ENCODE results near the gene CACTIN. TPM values are rescaled to one million over a fixed set of nuclear protein-coding genes. Genes with fewer than 3 reads are reported as not detected.

CACTIN gene
- polyA plus RNA-seq, 1 of the 3 experiments (the other 2 are of a cell fraction) = 36.4 TPM

GRCh38 chr19:3634496-3635045 lies 8.0 kb upstream of the CACTIN start (continued):
- no peak for TF ChIP-seq EZH2phosphoT487 (IDR thresholded peaks at IDR 0.05; ENCODE audit: borderline replicate concordance, low read depth)
- no peak for TF ChIP-seq IRF3 (IDR thresholded peaks at IDR 0.05; ENCODE audit: low read depth, low read length)

- H2AFZ ChIP-seq (ENCODE audit: low read depth) = no peak overlapping the region
- H3K9ac ChIP-seq = no peak overlapping the region
- POLR2A ChIA-PET = no interaction called here
- H3K36me3 ChIP-seq (replicated peaks in 1 of 2; ENCODE audit: control insufficient read depth in 1 of 2, insufficient read depth in 2 of 2, low read length in 1 of 2) = peaks cover 0 to 19% of the 10 kb centered on the region in 2 experiments
- no peaks in the 10 kb centered on the region for H3K27me3 ChIP-seq (ENCODE audit: insufficient read depth)
- WGBS (ENCODE audit: low lambda C conversion rate) = 89% methylated on average over 18 of the region's 22 CpGs
- no peak overlapping the region for H3K4me2 ChIP-seq
- no peaks in the 10 kb centered on the region for H3K4me1 ChIP-seq (ENCODE audit: control insufficient read depth in 1 of 2, insufficient read depth in 2 of 2, low read depth in 1 of 2, low read length in 1 of 2)
- no peak overlapping the region for H3K4me3 ChIP-seq (ENCODE audit: low read depth in 2 of 2, low read length in 1 of 2)
- H3K9me2 ChIP-seq = no peaks in the 10 kb centered on the region
- H3K27ac ChIP-seq (ENCODE audit: low read depth in 2 of 2, low read length in 1 of 2) = no peak overlapping the region
- H3F3A ChIP-seq (replicated peaks; ENCODE audit: insufficient read depth) = peaks cover 3% of the 10 kb centered on the region
- H4K20me1 ChIP-seq (ENCODE audit: insufficient read depth) = no peaks in the 10 kb centered on the region
- no peak for DNase-seq
- CTCF ChIA-PET = interaction anchor here (1.0 to 1.6 kb wide), 2 partner anchors 10 to 32 kb away, joined by 3 to 4 read pairs; no protein-coding TSS in a partner anchor
- no peaks in the 10 kb centered on the region for H3K79me2 ChIP-seq (ENCODE audit: insufficient read depth)
- no peaks in the 10 kb centered on the region for H3K9me3 ChIP-seq
- TF ChIP-seq SIN3A (IDR thresholded peaks at IDR 0.05; ENCODE audit: borderline replicate concordance, low read depth, low read length) (no peak), TAF1 (IDR thresholded peaks at IDR 0.05; ENCODE audit: borderline replicate concordance, low read depth, low read length) (no peak), MEF2A (IDR thresholded peaks at IDR 0.05; ENCODE audit: borderline replicate concordance, low read depth) (no peak), TEAD4 (IDR thresholded peaks at IDR 0.05; ENCODE audit: borderline replicate concordance, insufficient read depth) (no peak), TCF12 (IDR thresholded peaks at IDR 0.05) (no peak), USF1 (IDR thresholded peaks at IDR 0.05; ENCODE audit: borderline replicate concordance, low read depth) (no peak), MAX (IDR thresholded peaks at IDR 0.05; ENCODE audit: low read depth) (no peak)
These were observed 7.0 kb upstream of the CACTIN start for GRCh38 chr19:3633559-3633988.

- H3K4me2 ChIP-seq = no peak overlapping the region
- POLR2A ChIA-PET = no interaction called here
- no peaks in the 10 kb centered on the region for H3K9me3 ChIP-seq
- 90% methylated on average over 31 of the region's 50 CpGs for WGBS (ENCODE audit: low lambda C conversion rate)
- peaks cover 3% of the 10 kb centered on the region for H3F3A ChIP-seq (replicated peaks; ENCODE audit: insufficient read depth)
- H3K9me2 ChIP-seq = no peaks in the 10 kb centered on the region
- H3K36me3 ChIP-seq (replicated peaks in 1 of 2; ENCODE audit: control insufficient read depth in 1 of 2, insufficient read depth in 2 of 2, low read length in 1 of 2) = peaks cover 0 to 15% of the 10 kb centered on the region in 2 experiments
- H3K27me3 ChIP-seq (ENCODE audit: insufficient read depth) = no peaks in the 10 kb centered on the region
- no peaks in the 10 kb centered on the region for H4K20me1 ChIP-seq (ENCODE audit: insufficient read depth)
- DNase-seq = no peak
- no peaks in the 10 kb centered on the region for H3K79me2 ChIP-seq (ENCODE audit: insufficient read depth)
- H3K27ac ChIP-seq (ENCODE audit: low read depth in 2 of 2, low read length in 1 of 2) = no peak overlapping the region
- CTCF ChIA-PET = interaction anchor here (1.0 to 1.6 kb wide), 3 partner anchors 11 to 75 kb away, joined by 3 to 4 read pairs (median 3); no protein-coding TSS in a partner anchor
- H3K4me1 ChIP-seq (ENCODE audit: control insufficient read depth in 1 of 2, insufficient read depth in 2 of 2, low read depth in 1 of 2, low read length in 1 of 2) = no peaks in the 10 kb centered on the region
- H3K9ac ChIP-seq = no peak overlapping the region
- no peak overlapping the region for H3K4me3 ChIP-seq (ENCODE audit: low read depth in 2 of 2, low read length in 1 of 2)
- no peak overlapping the region for H2AFZ ChIP-seq (ENCODE audit: low read depth)
- TF ChIP-seq ZBTB33 (IDR thresholded peaks at IDR 0.05; ENCODE audit: borderline replicate concordance, low read depth) = no peak
- no peak for TF ChIP-seq MEF2A (IDR thresholded peaks at IDR 0.05; ENCODE audit: borderline replicate concordance, low read depth)
- no peak for TF ChIP-seq PBX3 (IDR thresholded peaks at IDR 0.05)
- TF ChIP-seq GATA2 (CRISPR knock-in tag; IDR thresholded peaks at IDR 0.05) = no peak
- TF ChIP-seq RCOR1 (IDR thresholded peaks at IDR 0.05; ENCODE audit: low read length) = no peak
- no peak for TF ChIP-seq IRF3 (IDR thresholded peaks at IDR 0.05; ENCODE audit: low read depth, low read length)
- no peak for TF ChIP-seq SIN3A (IDR thresholded peaks at IDR 0.05; ENCODE audit: borderline replicate concordance, low read depth, low read length)
- TF ChIP-seq POLR2AphosphoS5 (IDR thresholded peaks at IDR 0.05; ENCODE audit: low read depth, low read length) = no peak
- TF ChIP-seq MAX (IDR thresholded peaks at IDR 0.05; ENCODE audit: low read depth) = no peak
- no peak for TF ChIP-seq EZH2phosphoT487 (IDR thresholded peaks at IDR 0.05; ENCODE audit: borderline replicate concordance, low read depth)
These were observed 6.4 kb upstream of the CACTIN start for GRCh38 chr19:3632739-3633558.
